ENCODE measurements around the gene COX7A2L. TPM values are rescaled to one million over a fixed set of nuclear protein-coding genes. Genes with fewer than 3 reads are reported as not detected.

Gene COX7A2L
- total RNA-seq, 1 experiment from 2014 or later: 99.5 TPM

DNA sequence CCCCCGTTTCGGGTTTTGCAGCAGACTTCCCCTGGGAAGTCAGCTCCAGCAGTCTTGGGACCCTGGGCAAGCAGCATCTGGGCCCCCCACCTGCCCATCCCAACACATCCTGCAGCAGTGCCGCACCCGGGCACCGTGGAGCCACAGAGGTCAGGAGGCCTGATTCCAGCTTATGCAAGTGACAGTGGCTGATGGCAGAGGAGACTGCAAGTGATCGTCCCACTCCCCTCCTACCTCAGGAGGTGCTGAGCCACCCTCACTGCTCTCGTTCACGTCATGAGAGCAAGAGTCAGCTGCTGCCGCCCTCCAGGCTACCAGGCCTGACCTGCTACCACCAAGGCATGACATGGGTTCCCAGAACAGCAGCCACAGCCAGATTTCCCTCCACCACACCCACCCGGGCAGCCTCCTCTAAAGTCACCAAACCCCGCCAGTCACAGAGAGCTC, 18.2 kb downstream of the COX7A2L start:
- no peaks in the 10 kb centered on the region for H3K9me3 Mint-ChIP-seq
- no peak for DNase-seq (ENCODE audit: low spot score)
- no peak for TF ChIP-seq ZNF219 (CRISPR knock-in tag; IDR thresholded peaks at IDR 0.05; ENCODE audit: borderline replicate concordance)
- TF ChIP-seq, protein P1, sequence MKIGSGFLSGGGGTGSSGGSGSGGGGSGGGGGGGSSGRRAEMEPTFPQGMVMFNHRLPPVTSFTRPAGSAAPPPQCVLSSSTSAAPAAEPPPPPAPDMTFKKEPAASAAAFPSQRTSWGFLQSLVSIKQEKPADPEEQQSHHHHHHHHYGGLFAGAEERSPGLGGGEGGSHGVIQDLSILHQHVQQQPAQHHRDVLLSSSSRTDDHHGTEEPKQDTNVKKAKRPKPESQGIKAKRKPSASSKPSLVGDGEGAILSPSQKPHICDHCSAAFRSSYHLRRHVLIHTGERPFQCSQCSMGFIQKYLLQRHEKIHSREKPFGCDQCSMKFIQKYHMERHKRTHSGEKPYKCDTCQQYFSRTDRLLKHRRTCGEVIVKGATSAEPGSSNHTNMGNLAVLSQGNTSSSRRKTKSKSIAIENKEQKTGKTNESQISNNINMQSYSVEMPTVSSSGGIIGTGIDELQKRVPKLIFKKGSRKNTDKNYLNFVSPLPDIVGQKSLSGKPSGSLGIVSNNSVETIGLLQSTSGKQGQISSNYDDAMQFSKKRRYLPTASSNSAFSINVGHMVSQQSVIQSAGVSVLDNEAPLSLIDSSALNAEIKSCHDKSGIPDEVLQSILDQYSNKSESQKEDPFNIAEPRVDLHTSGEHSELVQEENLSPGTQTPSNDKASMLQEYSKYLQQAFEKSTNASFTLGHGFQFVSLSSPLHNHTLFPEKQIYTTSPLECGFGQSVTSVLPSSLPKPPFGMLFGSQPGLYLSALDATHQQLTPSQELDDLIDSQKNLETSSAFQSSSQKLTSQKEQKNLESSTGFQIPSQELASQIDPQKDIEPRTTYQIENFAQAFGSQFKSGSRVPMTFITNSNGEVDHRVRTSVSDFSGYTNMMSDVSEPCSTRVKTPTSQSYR (CRISPR knock-in tag; IDR thresholded peaks at IDR 0.05): no peak
- TF ChIP-seq, protein P2, sequence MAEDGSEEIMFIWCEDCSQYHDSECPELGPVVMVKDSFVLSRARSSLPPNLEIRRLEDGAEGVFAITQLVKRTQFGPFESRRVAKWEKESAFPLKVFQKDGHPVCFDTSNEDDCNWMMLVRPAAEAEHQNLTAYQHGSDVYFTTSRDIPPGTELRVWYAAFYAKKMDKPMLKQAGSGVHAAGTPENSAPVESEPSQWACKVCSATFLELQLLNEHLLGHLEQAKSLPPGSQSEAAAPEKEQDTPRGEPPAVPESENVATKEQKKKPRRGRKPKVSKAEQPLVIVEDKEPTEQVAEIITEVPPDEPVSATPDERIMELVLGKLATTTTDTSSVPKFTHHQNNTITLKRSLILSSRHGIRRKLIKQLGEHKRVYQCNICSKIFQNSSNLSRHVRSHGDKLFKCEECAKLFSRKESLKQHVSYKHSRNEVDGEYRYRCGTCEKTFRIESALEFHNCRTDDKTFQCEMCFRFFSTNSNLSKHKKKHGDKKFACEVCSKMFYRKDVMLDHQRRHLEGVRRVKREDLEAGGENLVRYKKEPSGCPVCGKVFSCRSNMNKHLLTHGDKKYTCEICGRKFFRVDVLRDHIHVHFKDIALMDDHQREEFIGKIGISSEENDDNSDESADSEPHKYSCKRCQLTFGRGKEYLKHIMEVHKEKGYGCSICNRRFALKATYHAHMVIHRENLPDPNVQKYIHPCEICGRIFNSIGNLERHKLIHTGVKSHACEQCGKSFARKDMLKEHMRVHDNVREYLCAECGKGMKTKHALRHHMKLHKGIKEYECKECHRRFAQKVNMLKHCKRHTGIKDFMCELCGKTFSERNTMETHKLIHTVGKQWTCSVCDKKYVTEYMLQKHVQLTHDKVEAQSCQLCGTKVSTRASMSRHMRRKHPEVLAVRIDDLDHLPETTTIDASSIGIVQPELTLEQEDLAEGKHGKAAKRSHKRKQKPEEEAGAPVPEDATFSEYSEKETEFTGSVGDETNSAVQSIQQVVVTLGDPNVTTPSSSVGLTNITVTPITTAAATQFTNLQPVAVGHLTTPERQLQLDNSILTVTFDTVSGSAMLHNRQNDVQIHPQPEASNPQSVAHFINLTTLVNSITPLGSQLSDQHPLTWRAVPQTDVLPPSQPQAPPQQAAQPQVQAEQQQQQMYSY (CRISPR knock-in tag; IDR thresholded peaks at IDR 0.05): peak; percentile 49; the same call in 1 of the 2 replicates
- H3K27me3 Mint-ChIP-seq (ENCODE audit: low read depth): no peaks in the 10 kb centered on the region
- CTCF ChIA-PET: interaction anchor here (1.2 kb wide), 1 partner anchor 475 kb away, joined by 3 read pairs; no protein-coding TSS in a partner anchor
- POLR2A ChIA-PET: interaction anchor here (0.6 kb wide), 1 partner anchor 151 kb away, joined by 3 read pairs; no protein-coding TSS in a partner anchor
- H3K36me3 Mint-ChIP-seq: peaks cover 17% of the 10 kb centered on the region
- H3K4me1 Mint-ChIP-seq: peaks cover 15% of the 10 kb centered on the region
- H3K27ac Mint-ChIP-seq: no peak overlapping the region; the same call in 1 of the 2 replicates
- no peak overlapping the region for H3K4me3 Mint-ChIP-seq
- no peak for ATAC-seq

DNA sequence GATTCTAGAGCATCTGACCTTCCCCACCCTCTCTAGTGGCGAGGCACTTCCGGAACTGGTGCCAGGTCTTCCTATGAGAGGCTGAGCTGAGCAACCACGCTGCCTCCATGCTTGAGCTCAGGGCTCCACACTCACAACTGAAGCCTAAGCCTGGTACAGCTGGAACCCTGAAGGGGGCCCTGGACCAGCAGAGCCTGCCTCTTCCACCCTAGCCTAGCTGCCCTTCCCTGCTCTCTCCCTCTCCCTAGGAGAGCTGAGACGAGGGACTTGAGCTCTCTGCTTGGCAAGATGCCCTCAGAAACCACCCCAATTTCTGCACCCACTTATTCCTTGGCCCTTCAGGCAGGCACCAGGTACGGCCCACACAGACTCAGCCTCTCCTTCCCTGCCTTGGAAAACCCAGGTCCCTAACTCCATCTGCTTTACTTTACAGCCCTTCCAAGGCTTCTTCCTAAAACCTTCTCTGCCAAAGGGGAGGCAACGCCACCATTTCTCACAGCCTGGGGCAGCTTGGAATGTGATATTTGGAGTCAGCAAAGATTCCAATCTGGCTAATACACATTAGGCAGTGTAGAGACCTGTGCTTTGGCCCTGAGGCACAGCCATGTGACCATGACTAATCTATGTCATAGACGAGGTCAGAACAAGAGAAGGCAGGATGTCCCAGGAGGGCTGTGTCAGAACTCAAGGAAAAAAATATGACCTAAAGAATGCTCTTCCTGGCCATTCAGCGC, 18.8 kb downstream of the COX7A2L start:
- Mint-ChIP-seq H3K27me3 (ENCODE audit: low read depth) (no peaks in the 10 kb centered on the region), H3K4me3 (no peak overlapping the region), H3K4me1 (peaks cover 15% of the 10 kb centered on the region), H3K36me3 (peaks cover 15% of the 10 kb centered on the region), H3K9me3 (no peaks in the 10 kb centered on the region), H3K27ac (peak overlapping the region; percentile 50)
- ChIA-PET CTCF (interaction anchor here (1.2 kb wide), 1 partner anchor 474 kb away, joined by 3 read pairs; no protein-coding TSS in a partner anchor), POLR2A (no interaction called here)
- DNase-seq (ENCODE audit: low spot score) (no peak), ATAC-seq (peak; percentile 9; the same call in 1 of the 2 replicates)
- TF ChIP-seq ETV6 (CRISPR knock-in tag; IDR thresholded peaks at IDR 0.05): no peak
- no peak for TF ChIP-seq CREB1 (CRISPR knock-in tag; IDR thresholded peaks at IDR 0.05)
- TF ChIP-seq, protein P3, sequence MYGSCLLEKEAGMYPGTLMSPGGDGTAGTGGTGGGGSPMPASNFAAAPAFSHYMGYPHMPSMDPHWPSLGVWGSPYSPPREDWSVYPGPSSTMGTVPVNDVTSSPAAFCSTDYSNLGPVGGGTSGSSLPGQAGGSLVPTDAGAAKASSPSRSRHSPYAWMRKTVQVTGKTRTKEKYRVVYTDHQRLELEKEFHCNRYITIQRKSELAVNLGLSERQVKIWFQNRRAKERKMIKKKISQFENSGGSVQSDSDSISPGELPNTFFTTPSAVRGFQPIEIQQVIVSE (CRISPR knock-in tag; IDR thresholded peaks at IDR 0.05; ENCODE audit: borderline replicate concordance): no peak
- no peak for TF ChIP-seq SMAD4 (CRISPR knock-in tag; IDR thresholded peaks at IDR 0.05)
- TF ChIP-seq, protein P4, sequence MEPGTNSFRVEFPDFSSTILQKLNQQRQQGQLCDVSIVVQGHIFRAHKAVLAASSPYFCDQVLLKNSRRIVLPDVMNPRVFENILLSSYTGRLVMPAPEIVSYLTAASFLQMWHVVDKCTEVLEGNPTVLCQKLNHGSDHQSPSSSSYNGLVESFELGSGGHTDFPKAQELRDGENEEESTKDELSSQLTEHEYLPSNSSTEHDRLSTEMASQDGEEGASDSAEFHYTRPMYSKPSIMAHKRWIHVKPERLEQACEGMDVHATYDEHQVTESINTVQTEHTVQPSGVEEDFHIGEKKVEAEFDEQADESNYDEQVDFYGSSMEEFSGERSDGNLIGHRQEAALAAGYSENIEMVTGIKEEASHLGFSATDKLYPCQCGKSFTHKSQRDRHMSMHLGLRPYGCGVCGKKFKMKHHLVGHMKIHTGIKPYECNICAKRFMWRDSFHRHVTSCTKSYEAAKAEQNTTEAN (CRISPR knock-in tag; IDR thresholded peaks at IDR 0.05): no peak
- no peak for TF ChIP-seq FOXP1 (CRISPR knock-in tag; IDR thresholded peaks at IDR 0.05; ENCODE audit: borderline replicate concordance)
- TF ChIP-seq, protein P5, sequence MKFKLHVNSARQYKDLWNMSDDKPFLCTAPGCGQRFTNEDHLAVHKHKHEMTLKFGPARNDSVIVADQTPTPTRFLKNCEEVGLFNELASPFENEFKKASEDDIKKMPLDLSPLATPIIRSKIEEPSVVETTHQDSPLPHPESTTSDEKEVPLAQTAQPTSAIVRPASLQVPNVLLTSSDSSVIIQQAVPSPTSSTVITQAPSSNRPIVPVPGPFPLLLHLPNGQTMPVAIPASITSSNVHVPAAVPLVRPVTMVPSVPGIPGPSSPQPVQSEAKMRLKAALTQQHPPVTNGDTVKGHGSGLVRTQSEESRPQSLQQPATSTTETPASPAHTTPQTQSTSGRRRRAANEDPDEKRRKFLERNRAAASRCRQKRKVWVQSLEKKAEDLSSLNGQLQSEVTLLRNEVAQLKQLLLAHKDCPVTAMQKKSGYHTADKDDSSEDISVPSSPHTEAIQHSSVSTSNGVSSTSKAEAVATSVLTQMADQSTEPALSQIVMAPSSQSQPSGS (CRISPR knock-in tag; IDR thresholded peaks at IDR 0.05; ENCODE audit: borderline replicate concordance, low read depth): no peak
- TF ChIP-seq, protein P6, sequence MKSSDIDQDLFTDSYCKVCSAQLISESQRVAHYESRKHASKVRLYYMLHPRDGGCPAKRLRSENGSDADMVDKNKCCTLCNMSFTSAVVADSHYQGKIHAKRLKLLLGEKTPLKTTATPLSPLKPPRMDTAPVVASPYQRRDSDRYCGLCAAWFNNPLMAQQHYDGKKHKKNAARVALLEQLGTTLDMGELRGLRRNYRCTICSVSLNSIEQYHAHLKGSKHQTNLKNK (CRISPR knock-in tag; IDR thresholded peaks at IDR 0.05): no peak
- TF ChIP-seq JAZF1 (CRISPR knock-in tag; IDR thresholded peaks at IDR 0.05): no peak
- no peak for TF ChIP-seq TEAD4 (CRISPR knock-in tag; IDR thresholded peaks at IDR 0.05)
- TF ChIP-seq, protein P7, sequence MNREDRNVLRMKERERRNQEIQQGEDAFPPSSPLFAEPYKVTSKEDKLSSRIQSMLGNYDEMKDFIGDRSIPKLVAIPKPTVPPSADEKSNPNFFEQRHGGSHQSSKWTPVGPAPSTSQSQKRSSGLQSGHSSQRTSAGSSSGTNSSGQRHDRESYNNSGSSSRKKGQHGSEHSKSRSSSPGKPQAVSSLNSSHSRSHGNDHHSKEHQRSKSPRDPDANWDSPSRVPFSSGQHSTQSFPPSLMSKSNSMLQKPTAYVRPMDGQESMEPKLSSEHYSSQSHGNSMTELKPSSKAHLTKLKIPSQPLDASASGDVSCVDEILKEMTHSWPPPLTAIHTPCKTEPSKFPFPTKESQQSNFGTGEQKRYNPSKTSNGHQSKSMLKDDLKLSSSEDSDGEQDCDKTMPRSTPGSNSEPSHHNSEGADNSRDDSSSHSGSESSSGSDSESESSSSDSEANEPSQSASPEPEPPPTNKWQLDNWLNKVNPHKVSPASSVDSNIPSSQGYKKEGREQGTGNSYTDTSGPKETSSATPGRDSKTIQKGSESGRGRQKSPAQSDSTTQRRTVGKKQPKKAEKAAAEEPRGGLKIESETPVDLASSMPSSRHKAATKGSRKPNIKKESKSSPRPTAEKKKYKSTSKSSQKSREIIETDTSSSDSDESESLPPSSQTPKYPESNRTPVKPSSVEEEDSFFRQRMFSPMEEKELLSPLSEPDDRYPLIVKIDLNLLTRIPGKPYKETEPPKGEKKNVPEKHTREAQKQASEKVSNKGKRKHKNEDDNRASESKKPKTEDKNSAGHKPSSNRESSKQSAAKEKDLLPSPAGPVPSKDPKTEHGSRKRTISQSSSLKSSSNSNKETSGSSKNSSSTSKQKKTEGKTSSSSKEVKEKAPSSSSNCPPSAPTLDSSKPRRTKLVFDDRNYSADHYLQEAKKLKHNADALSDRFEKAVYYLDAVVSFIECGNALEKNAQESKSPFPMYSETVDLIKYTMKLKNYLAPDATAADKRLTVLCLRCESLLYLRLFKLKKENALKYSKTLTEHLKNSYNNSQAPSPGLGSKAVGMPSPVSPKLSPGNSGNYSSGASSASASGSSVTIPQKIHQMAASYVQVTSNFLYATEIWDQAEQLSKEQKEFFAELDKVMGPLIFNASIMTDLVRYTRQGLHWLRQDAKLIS (CRISPR knock-in tag; IDR thresholded peaks at IDR 0.05; ENCODE audit: borderline replicate concordance): no peak

All from WTC11 (cell line).